Suprapubic skin (tissue), 3 donors: ENCODE data around the gene OOSP3.

Experiments used
- CTCF ChIP-seq, 2 donors: fragments of 200-600 bp in 1 of 2; fragments of 450-650 bp in 1 of 2; sonication (generic) in 1 of 2; IDR thresholded peaks; one replicate each; pipeline ENCODE4 v1.5.1; 2016 to 2019; ENCODE audit warnings: antibody characterized with exemption in 2 of 2, mild to moderate bottlenecking in 1 of 2, moderate library complexity in 1 of 2
- POLR2AphosphoS5 ChIP-seq, 3 donors: sonication (generic); formaldehyde crosslinking; IDR thresholded peaks; one replicate each; pipeline ENCODE4 v1.6.1; 2017; ENCODE audit warnings: antibody characterized with exemption in 3 of 3

GRCh38 chr11:59938718-59939117, 60.1 kb downstream of the OOSP3 start:
- TF ChIP-seq CTCF (IDR thresholded peaks at IDR 0.05) = no peak
- no peak for TF ChIP-seq POLR2AphosphoS5 (IDR thresholded peaks at IDR 0.05)
